DMS153 treated with DMSO at 0.1 percent for 48 hours (cell line): Measurements from ENCODE around the gene MYOM1.
"Not testable (repeated sequence)": the region's sequence is repeated elsewhere in the genome, so short reads cannot be mapped to it uniquely, and the experiment has no call there.

Experiments used
- DNase-seq: peaks from one replicate; lab custom pipeline; 2025; ENCODE audit not compliant: unreplicated experiment; lab: John Stamatoyannopoulos, UW

Gene MYOM1

GRCh38 chr18:3060667-3061580 is 158.8 kb downstream of the MYOM1 start:
- no peak for DNase-seq

- DNase-seq: no peak
Measured at GRCh38 chr18:3059272-3059671, 160.5 kb downstream of the MYOM1 start.

DNA sequence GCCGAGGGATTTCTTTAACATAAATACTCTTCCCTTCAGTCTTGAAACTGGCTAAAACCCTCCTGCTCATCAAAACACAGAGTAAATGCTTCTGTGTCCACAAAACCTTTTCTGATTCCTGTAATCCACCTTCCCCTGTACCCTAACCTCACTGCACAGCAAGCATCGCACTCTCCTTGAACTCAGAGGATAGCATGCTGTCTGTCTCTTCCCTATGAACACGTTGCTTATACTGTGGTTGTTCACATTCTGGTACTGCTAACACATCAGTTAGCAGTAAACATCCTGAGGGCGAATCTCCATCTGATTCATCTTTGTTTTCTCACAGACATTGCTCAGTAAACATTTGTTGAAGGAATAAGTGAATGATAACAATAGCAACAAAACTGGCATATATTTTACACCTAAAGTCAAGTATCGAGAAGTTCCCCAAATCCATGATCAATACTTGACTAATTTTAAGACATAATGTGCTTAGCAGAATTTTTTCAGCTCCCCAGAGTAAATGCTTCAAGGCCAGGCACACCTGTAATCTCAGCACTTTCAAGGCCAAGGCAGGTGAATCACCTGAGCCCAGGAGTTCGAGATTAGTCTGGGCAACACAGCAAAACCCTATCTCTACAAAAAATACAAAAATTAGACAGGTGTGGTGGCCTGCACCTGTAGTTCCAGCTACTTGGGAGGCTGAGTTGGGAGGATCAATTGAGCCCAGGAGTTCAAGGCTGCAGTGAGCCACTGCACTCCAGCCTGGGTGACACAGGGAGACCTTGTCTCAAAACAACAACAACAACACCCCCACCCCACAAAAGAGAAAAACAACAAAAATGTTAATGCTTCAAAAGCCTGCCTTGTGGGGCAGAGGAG is 161.2 kb downstream of the MYOM1 start:
- DNase-seq: no peak

GRCh38 chr18:3057526-3057925 is 162.2 kb downstream of the MYOM1 start:
- no peak for DNase-seq

GRCh38 chr18:3056311-3056710 is 163.5 kb downstream of the MYOM1 start:
- DNase-seq: no peak

DNA sequence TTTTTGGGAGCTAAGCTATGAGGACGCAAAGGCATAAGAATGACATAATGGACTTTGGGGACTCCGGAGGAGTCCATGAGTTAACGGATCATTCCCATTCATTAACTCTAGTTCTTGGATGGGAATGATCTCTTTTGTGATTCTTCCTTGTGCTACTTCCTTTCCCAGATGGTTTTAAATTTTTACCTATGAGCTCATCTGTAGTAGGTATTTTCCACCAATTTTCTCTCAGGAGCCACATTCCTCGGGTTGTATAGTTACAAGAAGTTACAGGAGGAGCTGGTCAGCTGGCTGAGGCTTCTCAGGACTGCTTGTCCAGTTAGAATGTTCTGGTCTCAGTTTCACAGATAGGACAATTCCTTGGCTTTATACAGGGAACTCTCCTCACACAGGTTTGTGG is 164.0 kb downstream of the MYOM1 start:
- DNase-seq: no peak

DNA sequence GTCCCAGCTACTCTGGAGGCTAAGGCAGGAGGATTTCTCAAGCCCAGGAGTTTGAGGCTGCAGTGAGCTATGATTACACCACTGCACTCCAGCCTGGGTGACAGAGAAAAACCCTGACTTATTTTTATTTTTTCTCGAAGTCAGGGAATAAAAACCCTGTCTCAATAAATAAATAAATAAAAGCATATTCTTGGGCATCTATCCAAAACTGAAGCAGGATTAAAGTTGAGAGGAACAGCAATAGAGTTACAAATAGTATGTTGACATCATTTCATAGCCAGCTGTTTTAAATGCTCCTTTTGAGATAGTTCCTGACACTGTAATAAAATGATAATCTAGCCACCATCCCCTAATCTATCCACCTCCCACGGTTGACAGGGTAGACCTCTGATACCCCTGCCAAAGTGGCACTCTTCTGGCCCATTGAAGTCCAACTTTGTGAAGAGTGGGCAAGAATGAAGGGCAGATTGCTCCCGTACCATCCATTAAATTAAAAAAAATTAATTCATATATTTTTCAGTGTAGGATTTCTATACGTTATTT is 164.5 kb downstream of the MYOM1 start:
- no peak for DNase-seq

DNA sequence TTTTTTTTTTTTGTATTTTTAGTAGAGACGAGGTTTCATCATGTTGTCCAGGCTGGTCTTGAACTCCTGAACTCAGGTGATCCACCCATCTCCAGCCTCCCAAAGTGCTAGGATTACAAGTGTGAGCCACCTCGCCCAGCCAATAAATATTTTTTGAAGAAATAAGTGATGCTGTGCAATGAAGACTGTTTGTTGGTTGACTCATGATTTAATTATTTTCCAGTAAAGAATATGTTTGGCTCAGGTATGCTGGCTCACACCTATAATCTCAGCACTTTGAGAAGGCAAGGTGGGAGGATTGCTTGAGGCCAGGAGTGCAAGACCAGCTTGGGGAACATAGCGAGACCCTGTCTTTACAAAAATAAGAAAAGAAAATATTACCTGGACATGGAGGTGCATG is 165.0 kb downstream of the MYOM1 start:
- DNase-seq: no peak

DNA sequence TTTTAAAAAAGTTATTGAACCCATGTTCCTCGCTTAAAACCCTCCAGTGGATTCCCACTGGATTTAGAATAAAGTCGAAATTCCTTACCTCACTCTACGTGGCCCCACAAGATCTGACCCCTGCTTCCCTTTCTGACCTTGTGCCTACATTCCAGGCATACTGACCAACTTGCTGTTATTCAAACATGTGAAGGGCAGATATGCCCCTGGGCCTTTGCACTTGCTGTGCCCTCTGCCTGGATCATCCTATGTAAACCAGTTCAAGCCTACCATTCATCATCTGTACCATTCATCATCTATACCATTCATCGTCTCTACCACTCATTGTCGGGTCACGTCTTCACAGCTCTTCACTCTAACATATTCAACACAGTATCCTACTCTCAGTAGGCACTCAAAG is 165.6 kb downstream of the MYOM1 start:
- DNase-seq: no peak

DNA sequence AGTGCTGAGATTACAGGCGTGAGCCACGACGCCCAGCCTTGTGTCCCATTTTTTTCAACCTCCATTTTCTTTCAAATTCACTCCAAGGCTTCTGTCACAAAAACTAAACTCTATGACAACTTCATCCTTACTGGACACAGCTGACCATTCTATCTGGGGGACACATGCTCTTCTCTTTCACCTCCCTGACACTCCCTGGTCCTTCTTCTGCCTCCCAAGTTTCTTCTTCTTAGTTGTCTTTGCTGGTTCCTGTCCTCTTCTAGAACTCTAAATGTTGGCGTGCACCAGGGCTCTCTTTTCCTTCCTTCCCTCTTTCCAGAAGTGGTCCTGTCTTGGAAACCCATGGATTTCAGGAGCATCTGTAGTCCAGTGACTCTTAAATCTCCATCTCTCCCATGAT is 166.7 kb downstream of the MYOM1 start:
- no peak for DNase-seq

DNA sequence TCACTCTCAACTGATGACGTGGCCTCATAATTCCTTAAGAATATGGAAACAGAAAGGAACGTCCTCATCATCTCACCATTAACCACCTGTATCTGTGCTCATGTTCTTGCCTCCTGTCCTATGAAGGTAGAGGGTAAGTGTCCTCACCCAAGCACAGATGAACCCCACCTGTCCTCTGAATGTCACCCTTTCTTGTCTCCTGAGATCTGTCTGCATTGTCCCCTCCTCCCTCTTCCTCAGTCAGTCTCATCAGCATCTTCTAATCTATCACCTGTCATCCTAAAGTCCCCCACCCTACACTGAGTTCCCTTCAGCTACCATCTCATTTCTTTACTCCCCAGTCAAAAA is 167.4 kb downstream of the MYOM1 start:
- DNase-seq: no peak

GRCh38 chr18:3051718-3052410 is 167.9 kb downstream of the MYOM1 start:
- DNase-seq: peak; percentile 6

GRCh38 chr18:3049897-3050454 is 169.8 kb downstream of the MYOM1 start:
- DNase-seq: not testable (repeated sequence)

- no peak for DNase-seq
Measured at GRCh38 chr18:3048820-3049349, 170.9 kb downstream of the MYOM1 start.

GRCh38 chr18:3048121-3048520 is 171.6 kb downstream of the MYOM1 start:
- DNase-seq: no peak

- DNase-seq: no peak
Measured at GRCh38 chr18:3046216-3046808, 173.5 kb downstream of the MYOM1 start.

- DNase-seq: peak; percentile 52
Measured at GRCh38 chr18:3044931-3045698, 174.7 kb downstream of the MYOM1 start.

- DNase-seq: no peak
Measured at GRCh38 chr18:3042379-3042778, 177.4 kb downstream of the MYOM1 start.

- DNase-seq: no peak
Measured at GRCh38 chr18:3041843-3042242, 177.9 kb downstream of the MYOM1 start.

DNA sequence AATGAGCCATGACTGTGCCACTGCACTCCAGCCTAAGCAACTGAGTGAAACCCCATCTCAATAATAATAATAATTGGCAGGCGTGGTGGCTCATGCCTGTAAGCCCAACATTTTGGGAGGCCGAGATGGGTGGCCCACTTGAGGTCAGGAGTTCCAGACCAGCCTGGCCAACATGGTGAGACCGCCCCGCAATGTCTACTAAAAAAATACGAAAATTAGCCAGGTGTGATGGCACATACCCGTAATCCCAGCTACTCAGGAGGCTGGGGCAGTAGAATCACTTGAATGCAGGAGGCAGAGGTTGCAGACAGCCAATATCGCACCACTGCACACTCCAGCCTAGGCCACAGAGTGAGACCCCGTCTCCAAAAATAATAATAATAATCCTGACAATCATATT is 178.9 kb downstream of the MYOM1 start:
- no peak for DNase-seq
